OCI-LY1 (cell line): ENCODE results near the gene SMYD2.

Experiments used
- H2AFZ ChIP-seq: fragments of 200-600 bp; sonication (generic), shearing (Covaris generic); 2 replicates; pipeline ENCODE4 v1.6.0; 2014; ENCODE audit warnings: antibody characterized with exemption, mild to moderate bottlenecking, low read length
- H3F3A ChIP-seq: fragments of 200-600 bp; sonication (generic), shearing (Covaris generic); 2 replicates; pipeline ENCODE4 v1.6.0; 2014; ENCODE audit warnings: mild to moderate bottlenecking, antibody characterized with exemption, low read length, moderate library complexity; ENCODE audit not compliant: insufficient read depth
- H3K27ac ChIP-seq: fragments of 200-600 bp; sonication (generic); 2 replicates; pipeline ENCODE4 v1.5.1; 2014; ENCODE audit warnings: low read length, mixed run types, mild to moderate bottlenecking, low read depth; ENCODE audit not compliant: poor library complexity, severe bottlenecking
- H3K27me3 ChIP-seq: fragments of 200-600 bp; sonication (generic); 2 replicates; pipeline ENCODE4 v1.6.0; 2014; ENCODE audit warnings: antibody characterized with exemption, mild to moderate bottlenecking, low read length, moderate library complexity; ENCODE audit not compliant: insufficient read depth
- H3K36me3 ChIP-seq: fragments of 200-600 bp; sonication (generic); 2 replicates; pipeline ENCODE4 v1.6.1; 2014; ENCODE audit warnings: mild to moderate bottlenecking, antibody characterized with exemption, low read length, moderate library complexity, mixed read lengths; ENCODE audit not compliant: insufficient read depth
- H3K4me1 ChIP-seq: fragments of 200-600 bp; sonication (generic); 2 replicates; pipeline ENCODE4 v1.5.1; 2014; ENCODE audit warnings: mild to moderate bottlenecking, low read length, moderate library complexity; ENCODE audit not compliant: insufficient read depth, severe bottlenecking
- H3K4me2 ChIP-seq: fragments of 200-600 bp; sonication (generic), shearing (Covaris generic); 2 replicates; pipeline ENCODE4 v1.6.1; 2014; ENCODE audit warnings: low read length
- H3K4me3 ChIP-seq: fragments of 200-600 bp; sonication (generic); 2 replicates; pipeline ENCODE4 v1.5.1; 2014; ENCODE audit warnings: low read length, low read depth, mild to moderate bottlenecking, mixed read lengths; ENCODE audit not compliant: poor library complexity, severe bottlenecking
- H3K79me2 ChIP-seq: fragments of 200-600 bp; shearing (Covaris generic); 2 replicates; pipeline ENCODE4 v1.6.1; 2016; ENCODE audit warnings: mixed run types, low read length, mixed read lengths; ENCODE audit not compliant: insufficient read depth
- H3K9ac ChIP-seq: fragments of 200-600 bp; sonication (generic), shearing (Covaris generic); 2 replicates; pipeline ENCODE4 v1.6.1; 2014; ENCODE audit warnings: mild to moderate bottlenecking, low read length, mixed read lengths
- H3K9me2 ChIP-seq: fragments of 200-600 bp; sonication (generic), shearing (Covaris generic); 2 replicates; pipeline ENCODE4 v1.6.1; 2014; ENCODE audit warnings: low read depth, mild to moderate bottlenecking, low read length, mixed read lengths
- H3K9me3 ChIP-seq: fragments of 200-600 bp; shearing (Covaris generic); 2 replicates; pipeline ENCODE4 v1.6.1; 2014; ENCODE audit warnings: low read length, mixed read lengths
- H4K20me1 ChIP-seq: fragments of 200-600 bp; sonication (generic), shearing (Covaris generic); 2 replicates; pipeline ENCODE4 v1.6.0; 2016; ENCODE audit warnings: mild to moderate bottlenecking, low read length; ENCODE audit not compliant: insufficient read depth
- EZH2 ChIP-seq: fragments of 200-600 bp; sonication (generic), shearing (Covaris generic); IDR thresholded peaks from 2 replicates; pipeline ENCODE4 v1.8.0; 2017; ENCODE audit warnings: borderline replicate concordance, mixed run types, mild to moderate bottlenecking, antibody characterized with exemption, low read length, moderate library complexity, mixed read lengths
- TF ChIP-seq, protein P1 (sequence below): fragments of 200-600 bp; sonication (generic), shearing (Covaris generic); IDR thresholded peaks from 2 replicates; pipeline ENCODE4 v1.5.1; 2017; ENCODE audit warnings: mild to moderate bottlenecking, antibody characterized with exemption, low read length, moderate library complexity, mixed read lengths

The SMYD2 gene, protein sequence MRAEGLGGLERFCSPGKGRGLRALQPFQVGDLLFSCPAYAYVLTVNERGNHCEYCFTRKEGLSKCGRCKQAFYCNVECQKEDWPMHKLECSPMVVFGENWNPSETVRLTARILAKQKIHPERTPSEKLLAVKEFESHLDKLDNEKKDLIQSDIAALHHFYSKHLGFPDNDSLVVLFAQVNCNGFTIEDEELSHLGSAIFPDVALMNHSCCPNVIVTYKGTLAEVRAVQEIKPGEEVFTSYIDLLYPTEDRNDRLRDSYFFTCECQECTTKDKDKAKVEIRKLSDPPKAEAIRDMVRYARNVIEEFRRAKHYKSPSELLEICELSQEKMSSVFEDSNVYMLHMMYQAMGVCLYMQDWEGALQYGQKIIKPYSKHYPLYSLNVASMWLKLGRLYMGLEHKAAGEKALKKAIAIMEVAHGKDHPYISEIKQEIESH

DNA sequence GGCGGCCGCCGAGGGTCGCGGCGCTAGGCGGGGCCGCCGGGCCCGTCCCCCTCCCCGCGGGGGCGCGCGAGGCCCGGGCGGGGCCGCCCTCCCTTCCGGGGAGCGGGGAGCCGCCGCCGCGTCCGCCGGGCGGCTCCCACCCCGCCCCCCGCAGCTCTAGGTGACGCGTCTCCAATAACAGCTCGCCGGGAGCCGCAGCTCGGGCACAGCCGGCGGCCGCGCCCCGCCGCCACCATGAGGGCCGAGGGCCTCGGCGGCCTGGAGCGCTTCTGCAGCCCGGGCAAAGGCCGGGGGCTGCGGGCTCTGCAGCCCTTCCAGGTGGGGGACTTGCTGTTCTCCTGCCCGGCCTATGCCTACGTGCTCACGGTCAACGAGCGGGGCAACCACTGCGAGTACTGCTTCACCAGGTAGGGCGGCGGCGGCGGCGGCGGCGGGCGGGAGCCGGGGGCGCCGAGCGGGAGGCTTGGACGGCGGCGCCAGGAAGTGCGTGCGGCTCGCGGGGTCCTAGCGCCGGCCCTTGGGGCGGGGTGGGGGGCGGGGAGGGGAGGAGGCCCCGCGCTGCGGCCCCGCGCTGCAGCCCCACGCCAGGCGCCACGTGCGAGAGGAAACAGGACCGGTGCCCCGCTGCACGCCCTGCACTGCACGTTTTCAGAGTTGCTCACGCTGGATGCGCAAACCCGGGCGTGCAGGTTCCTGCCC lies at the start of gene SMYD2:
SMYD2 (plus strand) TSS at position 139 of the 699 bp plus-strand sequence; CDS start at position 235, 96 bp downstream.
- Histone ChIP-seq H3K4me3 (peak within 1 kb of the TSS; percentile 95), H3K27ac (no peak within 1 kb of the TSS), H4K20me1 (no peaks in the 10 kb centered on the region), H3K9me3 (no peaks in the 10 kb centered on the region), H3K4me1 (peaks cover 10% of the 10 kb centered on the region), H3K9ac (peak within 1 kb of the TSS; percentile 96), H3F3A (no peaks in the 10 kb centered on the region), H3K79me2 (no peaks in the 10 kb centered on the region), H2AFZ (peak within 1 kb of the TSS; percentile 76), H3K9me2 (no peaks in the 10 kb centered on the region), H3K27me3 (no peaks in the 10 kb centered on the region), H3K4me2 (peak within 1 kb of the TSS; percentile 100), H3K36me3 (no peaks in the 10 kb centered on the region)
- TF ChIP-seq, protein P1, sequence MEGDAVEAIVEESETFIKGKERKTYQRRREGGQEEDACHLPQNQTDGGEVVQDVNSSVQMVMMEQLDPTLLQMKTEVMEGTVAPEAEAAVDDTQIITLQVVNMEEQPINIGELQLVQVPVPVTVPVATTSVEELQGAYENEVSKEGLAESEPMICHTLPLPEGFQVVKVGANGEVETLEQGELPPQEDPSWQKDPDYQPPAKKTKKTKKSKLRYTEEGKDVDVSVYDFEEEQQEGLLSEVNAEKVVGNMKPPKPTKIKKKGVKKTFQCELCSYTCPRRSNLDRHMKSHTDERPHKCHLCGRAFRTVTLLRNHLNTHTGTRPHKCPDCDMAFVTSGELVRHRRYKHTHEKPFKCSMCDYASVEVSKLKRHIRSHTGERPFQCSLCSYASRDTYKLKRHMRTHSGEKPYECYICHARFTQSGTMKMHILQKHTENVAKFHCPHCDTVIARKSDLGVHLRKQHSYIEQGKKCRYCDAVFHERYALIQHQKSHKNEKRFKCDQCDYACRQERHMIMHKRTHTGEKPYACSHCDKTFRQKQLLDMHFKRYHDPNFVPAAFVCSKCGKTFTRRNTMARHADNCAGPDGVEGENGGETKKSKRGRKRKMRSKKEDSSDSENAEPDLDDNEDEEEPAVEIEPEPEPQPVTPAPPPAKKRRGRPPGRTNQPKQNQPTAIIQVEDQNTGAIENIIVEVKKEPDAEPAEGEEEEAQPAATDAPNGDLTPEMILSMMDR: no peak
- no peak for TF ChIP-seq EZH2

GRCh38 chr1:214233856-214234634 lies 46.9 kb upstream of the SMYD2 start:
- no peaks in the 10 kb centered on the region for H3K9me2 ChIP-seq
- no peaks in the 10 kb centered on the region for H3K27me3 ChIP-seq
- H3K4me2 ChIP-seq: no peak overlapping the region

DNA sequence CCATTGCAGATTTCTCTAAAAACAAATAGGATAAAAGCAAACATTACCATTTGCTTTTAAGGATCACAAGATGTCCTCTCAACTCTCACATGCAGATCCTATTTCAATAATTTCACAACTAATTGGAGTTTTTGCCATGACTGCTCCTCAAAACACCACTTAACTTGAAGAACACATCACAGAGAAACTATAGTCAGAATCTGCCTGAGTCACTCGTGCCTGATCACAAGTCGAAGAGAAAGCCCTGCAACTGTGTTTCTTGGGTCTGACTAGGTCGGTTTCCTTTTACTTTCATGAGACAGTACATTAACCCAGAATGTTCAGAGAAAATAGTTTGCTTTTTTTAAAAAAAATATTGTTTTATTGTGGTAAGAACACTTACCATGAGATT lies 46.3 kb upstream of the SMYD2 start:
- Histone ChIP-seq H3K4me3 (no peak overlapping the region), H4K20me1 (no peaks in the 10 kb centered on the region), H3K36me3 (no peaks in the 10 kb centered on the region), H3K9me3 (no peaks in the 10 kb centered on the region), H3K9ac (no peak overlapping the region), H3K4me2 (no peak overlapping the region), H3K27me3 (no peaks in the 10 kb centered on the region), H3K9me2 (no peaks in the 10 kb centered on the region), H3F3A (no peaks in the 10 kb centered on the region), H3K79me2 (no peaks in the 10 kb centered on the region), H3K4me1 (no peaks in the 10 kb centered on the region), H3K27ac (no peak overlapping the region), H2AFZ (no peak overlapping the region)
- TF ChIP-seq EZH2: no peak
- TF ChIP-seq, protein P1: no peak

More at GRCh38 chr1:214233856-214234634, 46.9 kb upstream of the SMYD2 start:
- H3F3A ChIP-seq: no peaks in the 10 kb centered on the region
- H3K79me2 ChIP-seq: no peaks in the 10 kb centered on the region
- TF ChIP-seq, protein P1: no peak
- no peak for TF ChIP-seq EZH2
- no peak overlapping the region for H2AFZ ChIP-seq
- no peak overlapping the region for H3K4me3 ChIP-seq
- H3K9ac ChIP-seq: no peak overlapping the region
- no peaks in the 10 kb centered on the region for H4K20me1 ChIP-seq
- H3K36me3 ChIP-seq: no peaks in the 10 kb centered on the region
- no peaks in the 10 kb centered on the region for H3K9me3 ChIP-seq
- no peak overlapping the region for H3K27ac ChIP-seq
- no peaks in the 10 kb centered on the region for H3K4me1 ChIP-seq
